ENCODE results near the gene FOXO4. TPM values are rescaled to one million over a fixed set of nuclear protein-coding genes. Genes with fewer than 3 reads are reported as not detected.

The FOXO4 gene
- total RNA-seq, 1 experiment from 2014 or later = 48.3 TPM

GRCh38 chrX:71105628-71106027 lies 10.0 kb downstream of the FOXO4 start:
- DNase-seq (ENCODE audit: low spot score) (no peak), ATAC-seq (no peak)
- Mint-ChIP-seq H3K27ac (no peak overlapping the region), H3K36me3 (0 out of 2 replicates have a peak, but pooled peaks cover 3% of the 10 kb centered on the region), H3K9me3 (no peaks in the 10 kb centered on the region), H3K4me1 (peaks cover 47% of the 10 kb centered on the region), H3K4me3 (no peak overlapping the region), H3K27me3 (ENCODE audit: low read depth) (peaks cover 23% of the 10 kb centered on the region)
- CTCF ChIA-PET = no interaction called here
- no peak for TF ChIP-seq CDX4 (CRISPR knock-in tag; IDR thresholded peaks at IDR 0.05; ENCODE audit: borderline replicate concordance)
- no peak for TF ChIP-seq PRRX2 (CRISPR knock-in tag; IDR thresholded peaks at IDR 0.05)
- TF ChIP-seq ZSCAN18 (CRISPR knock-in tag; IDR thresholded peaks at IDR 0.05) = no peak
- TF ChIP-seq ZNF396 (CRISPR knock-in tag; IDR thresholded peaks at IDR 0.05; ENCODE audit: borderline replicate concordance) = no peak
- TF ChIP-seq, protein P1, sequence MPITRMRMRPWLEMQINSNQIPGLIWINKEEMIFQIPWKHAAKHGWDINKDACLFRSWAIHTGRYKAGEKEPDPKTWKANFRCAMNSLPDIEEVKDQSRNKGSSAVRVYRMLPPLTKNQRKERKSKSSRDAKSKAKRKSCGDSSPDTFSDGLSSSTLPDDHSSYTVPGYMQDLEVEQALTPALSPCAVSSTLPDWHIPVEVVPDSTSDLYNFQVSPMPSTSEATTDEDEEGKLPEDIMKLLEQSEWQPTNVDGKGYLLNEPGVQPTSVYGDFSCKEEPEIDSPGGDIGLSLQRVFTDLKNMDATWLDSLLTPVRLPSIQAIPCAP (CRISPR knock-in tag; IDR thresholded peaks at IDR 0.05) = no peak
- TF ChIP-seq ZNF219 (CRISPR knock-in tag; IDR thresholded peaks at IDR 0.05; ENCODE audit: borderline replicate concordance) = no peak
- no peak for TF ChIP-seq FOXJ3 (CRISPR knock-in tag; IDR thresholded peaks at IDR 0.05; ENCODE audit: borderline replicate concordance)
- TF ChIP-seq, protein P2, sequence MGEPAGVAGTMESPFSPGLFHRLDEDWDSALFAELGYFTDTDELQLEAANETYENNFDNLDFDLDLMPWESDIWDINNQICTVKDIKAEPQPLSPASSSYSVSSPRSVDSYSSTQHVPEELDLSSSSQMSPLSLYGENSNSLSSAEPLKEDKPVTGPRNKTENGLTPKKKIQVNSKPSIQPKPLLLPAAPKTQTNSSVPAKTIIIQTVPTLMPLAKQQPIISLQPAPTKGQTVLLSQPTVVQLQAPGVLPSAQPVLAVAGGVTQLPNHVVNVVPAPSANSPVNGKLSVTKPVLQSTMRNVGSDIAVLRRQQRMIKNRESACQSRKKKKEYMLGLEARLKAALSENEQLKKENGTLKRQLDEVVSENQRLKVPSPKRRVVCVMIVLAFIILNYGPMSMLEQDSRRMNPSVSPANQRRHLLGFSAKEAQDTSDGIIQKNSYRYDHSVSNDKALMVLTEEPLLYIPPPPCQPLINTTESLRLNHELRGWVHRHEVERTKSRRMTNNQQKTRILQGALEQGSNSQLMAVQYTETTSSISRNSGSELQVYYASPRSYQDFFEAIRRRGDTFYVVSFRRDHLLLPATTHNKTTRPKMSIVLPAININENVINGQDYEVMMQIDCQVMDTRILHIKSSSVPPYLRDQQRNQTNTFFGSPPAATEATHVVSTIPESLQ (CRISPR knock-in tag; IDR thresholded peaks at IDR 0.05) = no peak
- TF ChIP-seq ZNF232 (CRISPR knock-in tag; IDR thresholded peaks at IDR 0.05) = no peak
- no peak for TF ChIP-seq ZNF423 (CRISPR knock-in tag; IDR thresholded peaks at IDR 0.05)
- no peak for TF ChIP-seq NFATC4 (CRISPR knock-in tag; IDR thresholded peaks at IDR 0.05)
- TF ChIP-seq ESRRA (CRISPR knock-in tag; IDR thresholded peaks at IDR 0.05; ENCODE audit: borderline replicate concordance) = no peak
- no peak for TF ChIP-seq NR1H2 (CRISPR knock-in tag; IDR thresholded peaks at IDR 0.05)
- no peak for TF ChIP-seq NR2C2 (CRISPR knock-in tag; IDR thresholded peaks at IDR 0.05)
- TF ChIP-seq SOX15 (CRISPR knock-in tag; IDR thresholded peaks at IDR 0.05) = no peak
- no peak for TF ChIP-seq SP1 (CRISPR knock-in tag; conservative IDR thresholded peaks at IDR 0.05)
- POLR2A ChIA-PET = interaction anchor here (1.2 kb wide), 1 partner anchor 38 kb away, joined by 4 read pairs; no protein-coding TSS in a partner anchor

DNA sequence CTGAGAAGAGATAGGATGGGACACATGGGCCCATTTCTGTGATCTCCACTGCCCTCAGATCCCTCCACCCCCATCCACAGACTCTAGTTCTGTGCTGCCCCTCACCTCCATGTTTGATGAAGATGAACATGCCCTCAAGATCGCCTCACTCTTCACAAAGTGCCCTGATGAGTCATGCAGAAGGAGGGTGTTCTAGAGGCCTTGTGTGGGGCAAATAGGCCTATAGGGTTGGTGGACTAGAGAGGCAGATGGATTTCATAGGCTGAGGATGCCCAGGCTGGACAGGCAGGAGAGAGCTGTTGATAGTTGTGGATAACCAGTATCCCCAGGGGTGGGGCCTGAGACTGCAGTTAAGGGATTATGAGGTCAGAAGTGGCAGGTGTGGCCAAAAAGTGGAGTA lies 10.8 kb downstream of the FOXO4 start, which contains the start of gene CXorf65:
Gene CXorf65, minus strand, starts transcription at position 314 of the 400 bp plus-strand sequence. Its CDS starts 184 bp downstream, at position 130.
- 0 out of 2 replicates have a peak, but pooled peaks cover 2% of the 10 kb centered on the region for H3K36me3 Mint-ChIP-seq
- DNase-seq (ENCODE audit: low spot score) = no peak
- H3K27me3 Mint-ChIP-seq (ENCODE audit: low read depth) = peaks cover 31% of the 10 kb centered on the region
- H3K9me3 Mint-ChIP-seq = no peaks in the 10 kb centered on the region
- H3K4me3 Mint-ChIP-seq = no peak within 1 kb of the TSS
- no peak for ATAC-seq
- no peak within 1 kb of the TSS for H3K27ac Mint-ChIP-seq
- ChIA-PET CTCF (no interaction called here), POLR2A (no interaction called here)
- peaks cover 45% of the 10 kb centered on the region for H3K4me1 Mint-ChIP-seq
- TF ChIP-seq ZNF512 (CRISPR knock-in tag; IDR thresholded peaks at IDR 0.05; ENCODE audit: borderline replicate concordance) (no peak), FOXJ3 (CRISPR knock-in tag; IDR thresholded peaks at IDR 0.05; ENCODE audit: borderline replicate concordance) (no peak), KAT7 (CRISPR knock-in tag; IDR thresholded peaks at IDR 0.05; ENCODE audit: borderline replicate concordance) (no peak), ZSCAN18 (CRISPR knock-in tag; IDR thresholded peaks at IDR 0.05) (no peak), SMAD3 (CRISPR knock-in tag; IDR thresholded peaks at IDR 0.05; ENCODE audit: borderline replicate concordance) (no peak), ATF3 (CRISPR knock-in tag; conservative IDR thresholded peaks at IDR 0.05) (no peak)
- TF ChIP-seq, protein P3, sequence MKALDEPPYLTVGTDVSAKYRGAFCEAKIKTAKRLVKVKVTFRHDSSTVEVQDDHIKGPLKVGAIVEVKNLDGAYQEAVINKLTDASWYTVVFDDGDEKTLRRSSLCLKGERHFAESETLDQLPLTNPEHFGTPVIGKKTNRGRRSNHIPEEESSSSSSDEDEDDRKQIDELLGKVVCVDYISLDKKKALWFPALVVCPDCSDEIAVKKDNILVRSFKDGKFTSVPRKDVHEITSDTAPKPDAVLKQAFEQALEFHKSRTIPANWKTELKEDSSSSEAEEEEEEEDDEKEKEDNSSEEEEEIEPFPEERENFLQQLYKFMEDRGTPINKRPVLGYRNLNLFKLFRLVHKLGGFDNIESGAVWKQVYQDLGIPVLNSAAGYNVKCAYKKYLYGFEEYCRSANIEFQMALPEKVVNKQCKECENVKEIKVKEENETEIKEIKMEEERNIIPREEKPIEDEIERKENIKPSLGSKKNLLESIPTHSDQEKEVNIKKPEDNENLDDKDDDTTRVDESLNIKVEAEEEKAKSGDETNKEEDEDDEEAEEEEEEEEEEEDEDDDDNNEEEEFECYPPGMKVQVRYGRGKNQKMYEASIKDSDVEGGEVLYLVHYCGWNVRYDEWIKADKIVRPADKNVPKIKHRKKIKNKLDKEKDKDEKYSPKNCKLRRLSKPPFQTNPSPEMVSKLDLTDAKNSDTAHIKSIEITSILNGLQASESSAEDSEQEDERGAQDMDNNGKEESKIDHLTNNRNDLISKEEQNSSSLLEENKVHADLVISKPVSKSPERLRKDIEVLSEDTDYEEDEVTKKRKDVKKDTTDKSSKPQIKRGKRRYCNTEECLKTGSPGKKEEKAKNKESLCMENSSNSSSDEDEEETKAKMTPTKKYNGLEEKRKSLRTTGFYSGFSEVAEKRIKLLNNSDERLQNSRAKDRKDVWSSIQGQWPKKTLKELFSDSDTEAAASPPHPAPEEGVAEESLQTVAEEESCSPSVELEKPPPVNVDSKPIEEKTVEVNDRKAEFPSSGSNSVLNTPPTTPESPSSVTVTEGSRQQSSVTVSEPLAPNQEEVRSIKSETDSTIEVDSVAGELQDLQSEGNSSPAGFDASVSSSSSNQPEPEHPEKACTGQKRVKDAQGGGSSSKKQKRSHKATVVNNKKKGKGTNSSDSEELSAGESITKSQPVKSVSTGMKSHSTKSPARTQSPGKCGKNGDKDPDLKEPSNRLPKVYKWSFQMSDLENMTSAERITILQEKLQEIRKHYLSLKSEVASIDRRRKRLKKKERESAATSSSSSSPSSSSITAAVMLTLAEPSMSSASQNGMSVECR (CRISPR knock-in tag; IDR thresholded peaks at IDR 0.05; ENCODE audit: borderline replicate concordance) = no peak
